Lung (tissue), 12 donors: ENCODE measurements around the gene SSC5D. TPM values are rescaled to one million over a fixed set of nuclear protein-coding genes. Genes with fewer than 3 reads are reported as not detected.

Experiments used
- ATAC-seq: fragments of 200-7000 bp; cut with Tn5 transposase; one replicate; pipeline ENCODE4 v1.9.1; 2020; ENCODE audit warnings: moderate number of reproducible peaks; ENCODE audit not compliant: insufficient read depth, low FRiP score
- DNase-seq, 3 donors: peaks; one replicate each; pipeline ENCODE4 v3.0.0-alpha.2; 2013 to 2017
- H3K27ac ChIP-seq, 2 donors: one replicate each; pipeline ENCODE4 v1.5.1; 2013; ENCODE audit warnings: mild to moderate bottlenecking in 2 of 2, moderate library complexity in 2 of 2, control low read depth in 1 of 2, inconsistent platforms in 1 of 2, low read depth in 1 of 2, low read length in 1 of 2
- H3K27me3 ChIP-seq, 3 donors: one replicate each; pipeline ENCODE4 v1.5.1; 2013; ENCODE audit warnings: low read length in 2 of 3; ENCODE audit not compliant: control insufficient read depth in 3 of 3, insufficient read depth in 3 of 3
- H3K36me3 ChIP-seq, 4 donors: one replicate each; pipeline ENCODE4 v1.5.1; 2013; ENCODE audit warnings: low read length in 4 of 4, mild to moderate bottlenecking in 1 of 4, moderate library complexity in 1 of 4; ENCODE audit not compliant: control insufficient read depth in 4 of 4, insufficient read depth in 4 of 4
- H3K4me1 ChIP-seq, 5 donors: one replicate each; pipeline ENCODE4 v1.5.1; 2013; ENCODE audit warnings: low read length in 5 of 5, mild to moderate bottlenecking in 2 of 5, moderate library complexity in 1 of 5; ENCODE audit not compliant: control insufficient read depth in 5 of 5, insufficient read depth in 5 of 5
- H3K4me3 ChIP-seq: one replicate; pipeline ENCODE4 v1.5.1; 2013; ENCODE audit warnings: mild to moderate bottlenecking, control low read depth, moderate library complexity
- H3K9ac ChIP-seq, 2 donors: one replicate each; pipeline ENCODE4 v1.5.1; 2013; ENCODE audit warnings: low read length in 2 of 2, control low read depth in 1 of 2; ENCODE audit not compliant: insufficient read depth in 1 of 2
- H3K9me3 ChIP-seq, 4 donors: one replicate each; pipeline ENCODE4 v1.5.1; 2013; ENCODE audit warnings: low read length in 3 of 4, mild to moderate bottlenecking in 1 of 4, moderate library complexity in 1 of 4; ENCODE audit not compliant: control insufficient read depth in 4 of 4, insufficient read depth in 3 of 4
- CTCF ChIP-seq: IDR thresholded peaks from 2 replicates; pipeline ENCODE4 v1.5.1; 2012; ENCODE audit warnings: mild to moderate bottlenecking; ENCODE audit errors: control extremely low read depth, extremely low read depth
- WGBS, 2 donors: extraction: QIAGEN DNeasy Blood & Tissue Kit; methylation state at CpG; one replicate each; pipeline ENCODE4 v1.1.7; 2013; 5-methylcytosine and 5-hydroxymethylcytosine counted together
- polyA plus RNA-seq, 2 donors: library from polyadenylated mRNA; stranded (reverse); fragments of 200-250 nt; gene quantifications; one replicate each; pipeline ENCODE4 v1.2.1, GENCODE V29; 2013
- total RNA-seq, 2 donors: library from RNA; depleted of rRNA in 1 of 2; stranded (reverse); fragments of >200 nt in 1 of 2; gene quantifications; one replicate each; pipeline ENCODE4 v1.2.1, GENCODE V29; 2014 to 2021
- donor health status: control.
- donor health status: control.
- donor health status: Bipolar disorder and iron deficiency.
- donor health status: healthy.
- donor health status: DM: yes; HTN: yes; CAD: no.

Gene SSC5D
- total and polyA plus RNA-seq, 4 donors = 0.66 to 8.4 (median 4.4) TPM

GRCh38 chr19:55540619-55541018, 52.4 kb downstream of the SSC5D start:
- 54 to 68% methylated on average over 10 of the region's 10 CpGs for WGBS, 2 donors
- peaks cover 0 to 1% (median 0%) of the 10 kb centered on the region in 3 donors for H3K27me3 ChIP-seq
- no peaks in the 10 kb centered on the region for H3K9me3 ChIP-seq
- H3K4me1 ChIP-seq = peaks cover 0 to 7% (median 0%) of the 10 kb centered on the region in 5 donors
- ATAC-seq (no peak), DNase-seq (no peak)
- no peak overlapping the region for H3K4me3 ChIP-seq
- no peak for TF ChIP-seq CTCF
- H3K36me3 ChIP-seq = no peaks in the 10 kb centered on the region
- H3K9ac ChIP-seq = no peak overlapping the region
- no peak overlapping the region for H3K27ac ChIP-seq

GRCh38 chr19:55541091-55541490, 52.9 kb downstream of the SSC5D start:
- no peak overlapping the region for H3K9ac ChIP-seq
- H3K36me3 ChIP-seq = no peaks in the 10 kb centered on the region
- H3K9me3 ChIP-seq = no peaks in the 10 kb centered on the region
- ATAC-seq (no peak), DNase-seq (no peak)
- H3K27ac ChIP-seq = no peak overlapping the region
- H3K4me1 ChIP-seq = peaks cover 0 to 12% (median 0%) of the 10 kb centered on the region in 5 donors
- peaks cover 0 to 4% (median 0%) of the 10 kb centered on the region in 3 donors for H3K27me3 ChIP-seq
- H3K4me3 ChIP-seq = no peak overlapping the region
- WGBS, 2 donors = 78 to 86% methylated on average over 19 of the region's 19 CpGs
- no peak for TF ChIP-seq CTCF

GRCh38 chr19:55542292-55542855, 54.1 kb downstream of the SSC5D start:
- no peak for TF ChIP-seq CTCF
- no peak overlapping the region for H3K9ac ChIP-seq

GRCh38 chr19:55543567-55543966, 55.3 kb downstream of the SSC5D start:
- ATAC-seq (no peak), DNase-seq (no peak)
- no peaks in the 10 kb centered on the region for H3K9me3 ChIP-seq
- no peaks in the 10 kb centered on the region for H3K36me3 ChIP-seq
- H3K4me1 ChIP-seq = peaks cover 0 to 23% (median 2%) of the 10 kb centered on the region in 5 donors
- no peak overlapping the region for H3K27ac ChIP-seq
- peaks cover 0 to 4% (median 0%) of the 10 kb centered on the region in 3 donors for H3K27me3 ChIP-seq
- no peak overlapping the region for H3K4me3 ChIP-seq
- no peak overlapping the region for H3K9ac ChIP-seq
- no peak for TF ChIP-seq CTCF
- WGBS, 2 donors = 80 to 85% methylated on average over 5 of the region's 5 CpGs

More at GRCh38 chr19:55542292-55542855, 54.1 kb downstream of the SSC5D start:
- DNase-seq (no peak), ATAC-seq (no peak)
- WGBS, 2 donors = 92 to 95% methylated on average over 7 of the region's 7 CpGs
- Histone ChIP-seq H3K36me3 (no peaks in the 10 kb centered on the region), H3K9me3 (no peaks in the 10 kb centered on the region), H3K27ac (no peak overlapping the region), H3K27me3 (peaks cover 0 to 4% (median 0%) of the 10 kb centered on the region in 3 donors), H3K4me3 (no peak overlapping the region), H3K4me1 (peaks cover 0 to 22% (median 2%) of the 10 kb centered on the region in 5 donors)
